SU-DHL-6 (cell line): ENCODE data around the gene FOXB1.

Source experiments
- EZH2phosphoT487 ChIP-seq: fragments of 200-600 bp; sonication (generic), shearing (Covaris generic); conservative IDR thresholded peaks from 2 replicates; pipeline ENCODE4 v1.6.1; 2018; ENCODE audit warnings: mild to moderate bottlenecking, antibody characterized with exemption, low read length, moderate library complexity, mixed read lengths
- TF ChIP-seq, protein P1 (sequence below): fragments of 200-600 bp; sonication (generic); IDR thresholded peaks from one replicate; pipeline ENCODE4 v1.5.1; 2017; ENCODE audit warnings: antibody characterized with exemption, mild to moderate bottlenecking, low read length, moderate library complexity; ENCODE audit not compliant: insufficient read depth, poor library complexity, severe bottlenecking

DNA sequence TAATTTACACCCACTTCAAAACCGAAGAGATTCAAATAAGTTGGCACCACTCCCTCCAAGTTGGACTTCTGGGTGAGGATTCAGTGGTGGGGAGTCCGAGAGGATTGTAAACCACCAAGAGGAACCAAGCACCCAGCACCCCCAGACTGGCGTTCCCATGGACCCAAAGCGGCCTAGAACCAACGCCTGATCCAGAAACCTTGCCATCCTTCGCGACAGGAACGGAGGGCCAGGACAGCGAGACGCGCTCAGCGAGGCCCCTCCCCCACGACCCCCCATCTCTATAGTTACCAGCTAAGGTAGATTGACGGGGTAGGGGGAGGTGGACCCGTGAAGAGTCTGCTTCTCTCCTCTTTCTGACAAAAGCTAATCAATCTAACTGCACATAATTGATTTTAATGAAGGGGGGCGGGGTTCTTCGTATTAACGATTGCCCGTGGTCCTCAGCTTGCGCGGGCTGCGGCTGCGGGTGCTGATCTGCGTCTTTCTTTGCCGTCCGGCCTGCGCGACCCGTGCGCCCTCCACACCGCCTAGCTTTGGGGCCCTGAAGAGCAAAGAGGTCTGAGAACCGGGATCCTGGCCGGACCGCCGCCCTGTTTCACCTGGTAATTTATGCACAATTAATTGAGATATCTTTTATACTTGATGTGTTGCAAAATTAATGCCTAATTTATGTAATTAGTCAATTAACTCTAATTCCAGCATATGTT, 10.9 kb upstream of the FOXB1 start:
- TF ChIP-seq, protein P1, sequence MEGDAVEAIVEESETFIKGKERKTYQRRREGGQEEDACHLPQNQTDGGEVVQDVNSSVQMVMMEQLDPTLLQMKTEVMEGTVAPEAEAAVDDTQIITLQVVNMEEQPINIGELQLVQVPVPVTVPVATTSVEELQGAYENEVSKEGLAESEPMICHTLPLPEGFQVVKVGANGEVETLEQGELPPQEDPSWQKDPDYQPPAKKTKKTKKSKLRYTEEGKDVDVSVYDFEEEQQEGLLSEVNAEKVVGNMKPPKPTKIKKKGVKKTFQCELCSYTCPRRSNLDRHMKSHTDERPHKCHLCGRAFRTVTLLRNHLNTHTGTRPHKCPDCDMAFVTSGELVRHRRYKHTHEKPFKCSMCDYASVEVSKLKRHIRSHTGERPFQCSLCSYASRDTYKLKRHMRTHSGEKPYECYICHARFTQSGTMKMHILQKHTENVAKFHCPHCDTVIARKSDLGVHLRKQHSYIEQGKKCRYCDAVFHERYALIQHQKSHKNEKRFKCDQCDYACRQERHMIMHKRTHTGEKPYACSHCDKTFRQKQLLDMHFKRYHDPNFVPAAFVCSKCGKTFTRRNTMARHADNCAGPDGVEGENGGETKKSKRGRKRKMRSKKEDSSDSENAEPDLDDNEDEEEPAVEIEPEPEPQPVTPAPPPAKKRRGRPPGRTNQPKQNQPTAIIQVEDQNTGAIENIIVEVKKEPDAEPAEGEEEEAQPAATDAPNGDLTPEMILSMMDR, result no peak
- TF ChIP-seq EZH2phosphoT487, result no peak
